H1 (cell line): ENCODE measurements around the gene PRR5L. TPM values are rescaled to one million over a fixed set of nuclear protein-coding genes. Genes with fewer than 3 reads are reported as not detected.

Experiments
- RXRA ChIP-seq: IDR thresholded peaks from 2 replicates; pipeline ENCODE4 v1.6.1; 2011; ENCODE audit warnings: low read depth, mild to moderate bottlenecking, low read length, moderate library complexity; ENCODE audit not compliant: insufficient read depth
- TAF7 ChIP-seq: optimal IDR thresholded peaks from 2 replicates; pipeline ENCODE3; 2011; ENCODE audit warnings: low read depth, mild to moderate bottlenecking, inconsistent platforms, low read length, moderate library complexity, borderline replicate concordance
- TEAD4 ChIP-seq: IDR thresholded peaks from 2 replicates; pipeline ENCODE4 v1.6.1; 2012; ENCODE audit warnings: low read depth, low read length, inconsistent platforms, mixed read lengths
- ZNF274 ChIP-seq: IDR thresholded peaks from 2 replicates; pipeline ENCODE4 v1.7.0; 2012; ENCODE audit warnings: low read length, borderline replicate concordance; ENCODE audit errors: extremely low read depth
- polyA plus RNA-seq, 7 experiments: library from polyadenylated mRNA; depleted of rRNA in 3 of 7; stranded (reverse) in 5 of 7; unstranded in 2 of 7; fragments of >200 nt in 5 of 7; fragments of 200-250 nt in 2 of 7; gene quantifications; 1 replicate in 5 of 7; 2 replicates in 1 of 7; 4 replicates in 1 of 7; pipeline versions ENCODE4 v1.2.1 to v1.2.3, GENCODE V29; 2011 to 2013; ENCODE audit warnings: missing spikeins in 2 of 7, mixed read lengths in 2 of 7
- small RNA-seq: library from polyadenylated mRNA; stranded (forward); fragments of <200 nt; extraction: miRNeasy Mini kit (QIAGEN cat#:217004); gene quantifications from one replicate; pipeline ENCODE3, GENCODE V24; 2013; ENCODE audit not compliant: insufficient read depth
- total RNA-seq: library from RNA; stranded (reverse); fragmentation: NEBNext Ultra II Directional; extraction: Animal tissue kit (Norgen Biotek cat#: 25700); gene quantifications from 2 replicates; pipeline ENCODE4 v1.2.1, GENCODE V29; 2021

PRR5L gene
- total and polyA plus RNA-seq, 2 of the 8 experiments (the other 6 are each of a cell fraction or from before 2014, with no cell fraction given) = 6.6 to 10.1 TPM

DNA sequence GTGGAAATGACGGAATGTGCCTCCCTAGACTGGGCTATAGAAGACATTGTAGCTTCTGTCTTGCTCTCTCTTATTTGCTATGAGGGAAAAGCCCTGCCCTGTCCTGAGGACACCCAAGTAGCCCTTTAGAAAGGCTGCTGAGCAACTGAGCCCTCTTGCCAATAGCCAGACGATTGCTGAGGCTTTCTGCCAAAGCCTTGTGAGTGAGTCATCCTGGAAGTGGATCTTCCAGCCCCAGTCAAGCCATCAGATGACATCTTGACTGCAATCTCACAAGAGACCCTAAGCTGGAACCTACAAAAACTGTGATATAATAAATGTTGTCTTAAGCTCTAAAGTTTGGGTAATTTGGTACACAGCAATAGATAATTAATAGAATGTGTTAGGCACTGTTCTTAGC lies 217.9 kb downstream of the PRR5L start (continued):
- TF ChIP-seq TAF7 (no peak), RXRA (no peak), ZNF274 (no peak), TEAD4 (no peak)

Small RNAs within 50 kb of the gene (small RNA-seq; reads per million reads assigned to genes)
- not detected for gene AC061999.1

Other genes starting within 250 kb of the PRR5L start
- gene COMMD9, start 6.9 kb upstream of the PRR5L start, total RNA-seq = 43.3 and 49.1 TPM in 2 replicates
- 30.3 and 42.5 TPM in 2 replicates for gene COMMD9, start 6.9 kb upstream of the PRR5L start, polyA plus RNA-seq (2011; rRNA removed)
- gene TRAF6, start 214.0 kb downstream of the PRR5L start, total RNA-seq = 8.8 and 9.4 TPM in 2 replicates
- 2.6 and 4.6 TPM in 2 replicates for gene TRAF6, start 214.0 kb downstream of the PRR5L start, polyA plus RNA-seq (2011; rRNA removed)